RPMI7951 (cell line): ENCODE data around the gene CAPN11. TPM values are rescaled to one million over a fixed set of nuclear protein-coding genes. Genes with fewer than 3 reads are reported as not detected.

Experiments
- DNase-seq: peaks from one replicate; pipeline ENCODE4 v3.0.0-alpha.2; 2012; ENCODE audit warnings: low read depth
- total RNA-seq: library from RNA; depleted of rRNA; stranded (reverse); fragments of >200 nt; shearing (Covaris generic); gene quantifications from 2 replicates; pipeline ENCODE4 v1.2.3, GENCODE V29; 2014

Gene CAPN11
- total RNA-seq, 1 experiment from 2014 or later, result not detected

DNA sequence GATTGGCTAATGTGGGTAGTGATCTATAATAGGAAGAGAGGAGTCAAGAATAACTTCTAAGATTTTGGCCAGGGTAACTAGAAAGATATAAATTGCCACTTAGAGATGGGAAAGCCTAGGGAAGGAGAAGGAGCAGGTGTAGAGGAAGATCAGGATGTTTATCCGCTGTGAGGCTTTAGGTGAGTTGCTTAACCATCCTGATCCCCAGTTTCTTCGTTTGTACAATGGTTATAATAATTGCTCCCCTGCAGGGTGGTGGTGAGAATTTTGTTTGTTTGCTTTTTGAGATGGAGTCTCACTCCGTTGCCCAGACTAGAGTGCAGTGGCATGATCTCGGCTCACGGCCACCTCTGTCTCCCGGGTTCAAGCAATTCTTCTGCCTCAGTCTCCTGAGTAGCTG, 55.7 kb downstream of the CAPN11 start:
- no peak for DNase-seq

DNA sequence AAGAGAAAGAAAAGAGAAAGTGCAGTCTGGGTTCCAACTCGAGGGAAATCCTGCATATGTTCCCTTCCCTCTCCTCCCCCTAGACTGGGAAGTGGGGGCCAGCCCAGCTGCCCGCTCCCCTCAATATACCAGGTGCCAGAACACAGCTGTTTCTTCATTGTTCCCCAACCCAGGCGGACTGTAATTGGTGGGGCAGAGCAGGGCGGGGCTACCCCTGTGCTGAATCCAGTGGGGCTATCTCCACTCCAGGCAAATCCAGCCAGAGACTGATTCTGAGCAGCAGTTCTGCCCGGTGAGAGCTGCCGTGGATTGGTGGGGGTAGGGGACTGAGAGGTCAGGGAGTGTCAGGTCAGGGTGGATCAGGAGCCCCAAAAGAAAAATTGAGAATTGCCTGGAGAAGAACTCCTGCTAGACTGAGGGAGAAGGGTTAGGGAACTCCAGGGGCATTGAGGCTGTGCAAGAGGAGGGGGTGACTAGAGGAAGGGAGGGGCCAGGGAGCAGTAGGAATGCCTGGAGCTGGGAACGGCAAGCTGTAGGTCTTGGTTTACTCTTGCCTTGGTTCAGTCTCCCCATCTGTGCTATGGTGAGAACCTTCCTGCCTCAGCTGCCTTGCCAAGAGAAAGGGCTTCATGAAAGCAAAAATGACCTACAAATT, 58.2 kb downstream of the CAPN11 start, which contains the start of gene MYMX:
Gene MYMX (plus strand): TSS at position 250 of the 655 bp plus-strand sequence. CDS start 546 bp downstream, outside the sequence.
- no peak for DNase-seq

DNA sequence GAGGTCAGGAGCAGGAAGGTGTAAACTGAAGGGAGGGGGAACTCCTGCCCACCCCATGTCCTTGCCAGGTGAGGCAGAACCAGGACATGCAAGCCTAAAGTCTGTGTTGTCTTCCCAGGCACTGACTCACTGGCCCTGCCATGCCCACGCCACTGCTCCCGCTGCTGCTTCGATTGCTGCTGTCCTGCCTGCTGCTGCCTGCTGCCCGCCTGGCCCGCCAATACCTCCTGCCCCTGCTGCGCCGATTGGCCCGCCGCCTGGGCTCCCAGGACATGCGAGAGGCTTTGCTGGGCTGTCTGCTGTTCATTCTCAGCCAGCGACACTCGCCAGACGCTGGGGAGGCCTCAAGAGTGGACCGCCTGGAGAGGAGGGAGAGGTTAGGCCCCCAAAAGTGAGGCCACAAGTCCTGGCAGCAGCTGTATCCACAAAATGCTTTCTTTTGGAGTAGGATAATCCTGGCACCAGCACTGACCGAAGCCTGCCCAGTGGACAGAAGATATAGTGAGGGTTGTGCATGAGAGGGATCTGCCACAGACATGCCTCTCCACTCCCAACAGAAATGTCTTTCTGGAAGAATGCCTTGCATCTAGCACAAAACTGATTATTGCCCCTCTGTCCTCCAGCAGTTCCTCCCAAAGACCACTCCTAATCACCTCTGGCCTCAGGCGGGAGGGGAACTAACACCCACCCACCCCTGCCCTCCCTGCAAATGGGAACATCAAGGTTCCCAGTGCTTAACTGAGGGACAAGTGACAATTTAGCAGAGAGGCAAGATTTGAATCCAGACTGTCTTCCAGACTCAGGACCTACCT, 58.9 kb downstream of the CAPN11 start:
- DNase-seq, result no peak

DNA sequence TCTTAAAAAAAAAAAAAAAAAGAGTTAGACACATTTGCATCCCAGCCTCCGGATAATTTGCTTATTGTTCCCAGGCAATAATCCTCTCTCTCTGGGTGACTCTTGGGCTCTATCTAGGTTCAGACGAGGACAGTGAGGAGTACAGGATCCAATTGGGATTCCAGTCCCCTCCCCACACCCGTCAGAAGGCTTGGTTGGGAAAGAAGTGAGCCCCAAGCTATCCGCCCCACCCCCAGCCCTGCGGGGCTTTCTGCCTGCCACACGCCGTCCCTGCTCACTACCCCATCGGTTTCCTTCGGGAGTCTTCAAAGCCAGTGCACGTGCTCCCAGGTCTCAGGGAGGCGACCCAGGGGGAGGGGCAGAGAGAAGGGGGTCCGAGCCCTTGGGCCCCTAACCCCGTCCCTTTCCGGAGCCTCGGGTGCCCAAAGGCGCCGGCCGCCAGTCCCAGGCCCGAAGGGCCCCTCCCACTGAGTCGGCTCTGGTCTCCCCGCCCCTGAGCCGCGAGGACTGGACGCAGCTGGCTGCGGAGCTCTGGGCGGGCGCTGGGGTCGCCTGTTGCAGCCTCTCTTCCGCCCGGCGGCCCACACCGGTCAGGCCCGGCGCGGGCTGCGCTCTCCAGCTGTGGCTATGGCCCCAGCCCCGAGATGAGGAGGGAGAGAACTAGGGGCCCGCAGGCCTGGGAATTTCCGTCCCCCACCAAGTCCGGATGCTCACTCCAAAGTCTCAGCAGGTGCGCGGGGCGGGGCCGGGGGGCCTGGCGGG, 60.6 kb downstream of the CAPN11 start:
- peak; percentile 69 for DNase-seq

DNA sequence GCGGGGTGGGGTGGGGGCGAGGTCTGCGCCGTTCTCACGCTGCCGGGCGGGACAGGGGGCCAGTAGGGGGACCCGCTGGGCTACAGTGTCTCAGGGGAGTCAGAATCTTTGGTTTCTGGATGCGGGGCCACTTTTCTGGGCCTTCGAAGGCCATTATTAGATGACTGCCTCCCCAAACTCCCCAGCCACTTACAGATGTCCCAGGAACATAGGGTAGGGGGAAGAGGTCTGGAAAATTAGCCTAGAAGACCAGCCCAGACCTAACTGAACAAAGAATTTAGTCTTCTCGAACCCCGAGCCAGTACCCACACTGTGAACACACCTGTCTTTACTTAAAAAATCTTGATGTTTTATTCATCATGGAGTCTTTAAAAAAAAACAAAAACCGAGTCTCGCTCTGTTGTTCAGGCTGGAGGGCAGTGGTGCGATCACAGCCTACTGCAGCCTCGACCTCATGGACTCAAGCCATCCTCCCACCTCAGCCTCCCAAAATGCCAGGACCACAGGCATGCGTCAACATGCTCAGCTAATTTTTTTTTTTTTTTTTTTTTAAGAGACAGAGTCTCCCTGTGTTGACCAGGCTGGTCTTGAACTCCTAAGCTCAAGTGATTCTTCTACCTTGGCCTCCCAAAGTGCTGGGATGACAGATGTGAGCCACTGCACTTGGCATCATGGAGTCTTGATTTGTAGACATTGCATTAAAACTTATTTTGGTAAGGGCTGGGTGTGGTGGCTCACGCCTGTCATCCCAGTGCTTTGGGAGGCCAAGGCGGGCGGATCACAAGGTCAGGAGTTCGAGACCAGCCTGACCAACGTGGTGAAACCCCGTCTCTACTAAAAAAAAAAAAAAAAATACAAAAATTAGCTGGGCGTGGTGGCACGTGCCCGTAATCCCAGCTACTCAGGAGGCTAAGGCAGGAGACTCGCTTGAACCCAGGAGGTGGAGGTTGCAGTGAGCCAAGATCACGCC, 61.5 kb downstream of the CAPN11 start:
- DNase-seq, result no peak

DNA sequence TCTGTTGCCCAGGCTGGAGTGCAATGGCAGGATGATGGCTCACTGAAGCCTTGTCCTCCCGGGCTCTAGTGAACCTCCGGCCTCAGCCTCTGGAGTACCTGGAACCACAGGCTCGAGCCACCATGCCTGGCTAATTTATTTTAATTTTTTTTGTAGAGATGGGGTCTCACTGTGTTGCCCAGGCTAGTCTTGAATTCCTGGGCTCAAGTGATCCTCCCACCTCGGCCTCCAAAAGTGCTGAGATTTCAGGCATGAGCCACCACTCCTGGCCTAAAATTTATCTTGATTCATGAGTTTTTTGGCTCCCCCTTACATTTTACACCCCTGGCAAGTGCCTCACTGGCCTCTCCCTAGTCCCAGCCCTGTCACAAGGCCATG, 62.3 kb downstream of the CAPN11 start:
- no peak for DNase-seq

DNA sequence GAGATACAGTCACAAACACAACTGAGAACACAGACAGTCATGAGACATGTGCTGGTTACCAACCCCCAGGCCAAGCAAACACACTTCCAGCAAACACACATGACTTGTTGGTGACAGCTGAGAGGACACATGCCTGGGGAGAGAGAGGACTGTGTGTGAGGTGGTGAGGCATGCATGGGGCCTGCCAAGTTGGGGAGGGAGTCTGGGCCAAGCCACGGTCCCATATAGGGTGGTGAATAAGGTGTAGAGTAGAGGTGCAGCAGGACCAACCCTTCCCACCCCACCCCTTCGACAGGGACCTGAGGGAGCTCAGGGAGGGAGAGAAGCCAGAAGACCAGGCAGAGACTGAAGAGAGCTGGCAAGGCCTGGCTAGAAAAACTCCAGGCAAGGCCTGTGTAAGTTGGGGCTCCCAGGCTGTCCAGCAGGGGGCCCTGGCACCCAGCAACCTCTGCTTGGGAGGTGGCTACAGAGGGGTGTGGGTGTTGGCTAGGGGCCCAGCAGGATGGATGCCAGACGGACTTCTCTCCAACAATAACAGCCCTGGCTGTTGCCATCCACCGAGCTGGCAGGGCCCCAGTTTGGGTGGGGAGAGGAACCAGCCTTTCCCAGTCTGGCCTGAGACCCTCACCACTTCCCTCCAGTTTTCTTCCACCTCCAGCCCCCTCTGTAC, 62.8 kb downstream of the CAPN11 start:
- peak; percentile 83 for DNase-seq

DNA sequence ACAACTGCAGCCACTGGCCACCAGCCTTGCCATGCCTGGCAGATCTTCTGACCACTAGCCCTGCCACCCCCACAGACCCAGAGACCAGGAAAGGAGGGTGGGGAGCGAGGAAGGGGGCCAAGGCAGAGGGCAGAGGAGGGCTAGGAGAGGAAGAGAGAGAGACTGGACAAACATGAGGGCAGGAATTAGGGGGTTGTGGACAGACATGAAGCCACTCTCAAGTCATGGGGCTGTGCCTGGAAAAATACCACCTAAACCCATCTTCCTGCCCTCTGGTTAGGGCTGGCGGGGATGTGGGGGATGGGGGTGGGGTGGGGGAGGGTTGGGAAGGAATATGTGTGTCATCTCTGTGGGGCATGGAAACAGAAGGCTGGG, 63.3 kb downstream of the CAPN11 start:
- no peak for DNase-seq

DNA sequence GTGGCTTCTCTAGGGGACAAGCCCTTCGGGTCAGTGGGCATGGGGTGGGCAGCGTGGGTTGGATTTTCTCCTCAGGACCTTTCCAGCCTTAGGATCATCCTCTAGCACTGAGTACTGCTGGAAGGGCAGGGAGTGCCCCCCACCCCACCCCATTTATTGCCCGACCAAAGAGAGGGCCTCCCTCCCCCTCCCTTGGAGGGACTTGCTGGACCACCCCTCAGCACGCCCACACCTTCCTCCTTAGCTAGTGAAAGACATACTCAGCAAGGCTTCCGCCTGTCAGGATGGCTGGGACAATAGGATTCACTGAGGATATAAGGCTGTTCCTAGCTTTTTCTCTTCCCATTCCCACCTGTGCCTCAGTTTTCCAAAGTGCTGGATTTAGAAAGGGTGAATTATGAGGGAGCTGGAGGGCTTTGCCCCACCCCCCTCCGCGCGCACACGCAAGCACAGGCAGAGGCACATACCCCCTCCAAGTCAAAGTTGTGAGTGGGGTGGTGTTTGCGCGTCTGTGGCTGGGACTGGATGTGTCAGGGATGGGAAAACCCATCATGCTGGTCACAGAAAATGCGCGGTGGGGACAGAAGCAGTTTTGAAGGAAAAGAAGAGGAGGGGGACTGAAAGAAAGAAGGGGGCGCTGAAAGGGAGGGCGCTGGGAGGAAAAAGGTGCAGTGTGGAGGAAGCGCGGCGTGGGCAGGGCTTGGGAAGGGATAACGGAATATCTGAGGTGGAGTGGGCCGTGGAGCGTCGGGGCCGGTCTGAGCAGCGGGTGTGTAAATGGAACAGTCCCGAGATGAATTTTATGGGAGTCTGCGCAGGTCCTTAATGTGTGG, 64.1 kb downstream of the CAPN11 start:
- no peak for DNase-seq

DNA sequence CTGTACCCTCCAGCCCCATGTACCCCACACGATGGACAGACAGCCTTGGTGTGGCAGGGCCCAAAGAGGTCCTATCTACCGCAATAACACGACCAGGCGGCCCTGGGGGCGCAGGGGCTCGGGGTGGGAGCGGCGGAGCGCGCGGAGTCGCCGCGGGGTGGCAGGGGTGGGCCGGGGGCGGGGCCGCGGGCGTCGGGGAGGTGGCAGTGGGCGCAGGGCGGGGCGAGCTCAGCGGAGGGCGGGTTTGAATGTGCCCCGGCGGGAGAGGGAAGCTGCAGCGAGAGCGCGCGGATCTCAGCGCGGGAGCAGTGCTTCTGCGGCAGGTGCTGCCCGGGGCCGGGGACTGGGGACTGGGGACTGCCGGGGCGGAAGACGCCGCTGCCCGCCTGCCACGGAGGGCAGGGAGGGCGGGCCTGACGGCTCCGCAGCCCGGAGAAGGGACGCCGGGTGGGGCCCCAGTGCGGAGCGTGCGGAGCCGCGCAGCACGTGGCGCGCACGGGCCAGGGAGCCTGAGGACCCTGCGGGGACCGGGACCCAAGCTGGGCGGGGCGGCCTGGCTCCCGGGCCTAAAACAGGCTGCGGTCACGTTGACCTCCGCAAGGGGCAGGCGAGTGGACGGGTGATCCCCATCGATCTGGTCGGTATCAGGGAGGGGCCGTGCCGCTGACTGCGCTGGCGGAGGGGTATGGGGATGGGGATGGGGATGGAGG, 64.9 kb downstream of the CAPN11 start, which contains the start of gene SLC29A1:
Gene SLC29A1 (plus strand): TSS at position 277 of the 710 bp plus-strand sequence. CDS start 3,719 bp downstream, outside the sequence.
- peak; percentile 71 for DNase-seq

DNA sequence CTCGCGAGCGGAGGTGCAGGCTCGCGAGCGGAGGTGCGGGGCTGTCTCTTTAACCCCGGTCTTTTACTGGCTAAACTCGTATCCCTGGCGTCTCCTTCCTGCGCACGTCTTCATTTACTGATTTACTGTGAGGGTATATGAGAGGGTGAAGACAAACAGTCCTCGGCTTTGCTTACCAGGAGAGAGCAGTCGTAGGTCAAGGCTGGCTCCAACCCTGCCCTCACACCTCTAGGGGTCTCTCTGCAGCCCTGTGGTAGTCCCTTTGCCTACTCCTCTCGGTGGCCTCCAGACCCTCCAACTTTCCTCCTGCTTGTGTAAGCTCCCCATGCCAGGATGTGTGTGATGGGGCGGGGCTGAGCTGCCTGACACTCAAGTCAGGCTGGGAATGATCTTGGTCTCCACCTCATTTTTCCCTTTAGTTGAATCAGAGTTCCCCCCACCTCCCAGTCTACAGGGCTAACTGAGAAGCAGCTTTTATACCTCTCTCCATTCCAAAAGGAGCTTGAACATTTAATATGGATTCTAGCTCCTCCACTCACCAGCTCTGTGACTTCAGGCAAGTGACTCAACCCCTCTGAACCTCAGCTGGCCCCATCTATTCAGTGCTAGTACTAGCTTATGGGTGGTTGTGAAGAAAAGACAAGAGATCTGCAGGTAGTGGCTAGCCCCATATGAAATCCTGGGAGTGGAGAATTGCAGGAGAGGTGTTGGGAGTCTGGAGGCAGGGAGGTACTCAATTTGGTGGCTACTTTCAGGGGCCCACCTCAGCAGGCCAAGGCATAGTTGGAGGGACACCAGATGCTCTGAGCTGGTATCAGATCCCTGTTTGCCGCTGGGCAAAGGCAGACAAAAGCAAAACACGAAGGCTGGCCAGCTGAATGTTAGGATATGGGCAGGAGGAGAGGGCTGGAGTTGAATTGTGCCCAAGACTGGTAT, 65.7 kb downstream of the CAPN11 start:
- DNase-seq, result no peak

DNA sequence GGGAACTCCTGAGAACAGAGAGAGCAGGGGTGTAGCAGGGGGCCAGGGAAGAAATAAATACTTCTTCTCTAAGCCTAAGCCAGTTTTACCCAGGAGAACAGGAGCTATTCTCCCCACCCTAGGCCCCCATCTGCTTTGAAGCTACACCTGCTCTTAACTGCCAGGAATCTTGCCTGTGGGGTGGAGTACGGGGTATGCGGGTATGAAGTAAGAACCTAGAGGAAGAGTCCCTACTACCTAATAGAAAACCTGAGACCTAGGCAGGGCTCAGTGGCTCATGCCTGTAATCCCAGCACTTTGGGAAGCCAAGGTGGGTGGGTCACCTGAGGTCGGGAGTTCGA, 66.3 kb downstream of the CAPN11 start:
- DNase-seq, result no peak

DNA sequence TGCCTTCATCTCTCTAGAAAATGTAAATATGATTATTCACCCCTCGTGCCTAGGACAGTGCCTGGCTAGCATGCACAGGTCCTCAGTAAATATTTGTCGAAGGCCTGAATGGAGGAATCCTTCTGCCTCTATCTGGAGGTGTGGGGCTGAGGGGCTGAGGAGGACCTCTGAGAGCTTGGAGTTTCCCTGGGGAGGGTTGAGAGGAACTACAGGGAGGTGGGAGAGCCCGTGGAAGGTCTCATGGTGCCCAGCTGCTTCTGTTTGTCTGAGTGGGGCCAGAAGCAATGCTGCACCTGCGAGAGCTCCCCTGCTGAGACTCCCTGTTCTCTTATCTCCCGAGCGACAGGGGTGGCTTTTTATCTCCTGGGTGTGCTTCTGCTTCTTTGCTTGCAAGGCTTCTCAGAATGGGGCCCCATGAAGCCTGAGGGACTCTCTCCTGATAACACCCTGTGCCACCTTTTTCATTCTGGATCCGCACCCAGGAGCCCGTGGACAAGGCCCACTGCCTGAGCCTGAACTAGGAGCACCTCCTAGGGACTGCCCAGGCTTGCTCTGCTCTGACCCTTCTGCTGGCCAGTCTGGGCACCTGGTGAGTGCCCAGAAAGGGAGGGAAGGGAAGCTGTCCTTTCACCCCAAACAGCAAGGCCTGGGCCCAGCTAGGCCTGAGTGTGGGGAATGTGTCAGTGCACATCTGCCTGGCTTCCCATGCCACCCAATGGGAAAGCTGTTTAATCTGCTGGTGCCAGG, 67.1 kb downstream of the CAPN11 start:
- no peak for DNase-seq

DNA sequence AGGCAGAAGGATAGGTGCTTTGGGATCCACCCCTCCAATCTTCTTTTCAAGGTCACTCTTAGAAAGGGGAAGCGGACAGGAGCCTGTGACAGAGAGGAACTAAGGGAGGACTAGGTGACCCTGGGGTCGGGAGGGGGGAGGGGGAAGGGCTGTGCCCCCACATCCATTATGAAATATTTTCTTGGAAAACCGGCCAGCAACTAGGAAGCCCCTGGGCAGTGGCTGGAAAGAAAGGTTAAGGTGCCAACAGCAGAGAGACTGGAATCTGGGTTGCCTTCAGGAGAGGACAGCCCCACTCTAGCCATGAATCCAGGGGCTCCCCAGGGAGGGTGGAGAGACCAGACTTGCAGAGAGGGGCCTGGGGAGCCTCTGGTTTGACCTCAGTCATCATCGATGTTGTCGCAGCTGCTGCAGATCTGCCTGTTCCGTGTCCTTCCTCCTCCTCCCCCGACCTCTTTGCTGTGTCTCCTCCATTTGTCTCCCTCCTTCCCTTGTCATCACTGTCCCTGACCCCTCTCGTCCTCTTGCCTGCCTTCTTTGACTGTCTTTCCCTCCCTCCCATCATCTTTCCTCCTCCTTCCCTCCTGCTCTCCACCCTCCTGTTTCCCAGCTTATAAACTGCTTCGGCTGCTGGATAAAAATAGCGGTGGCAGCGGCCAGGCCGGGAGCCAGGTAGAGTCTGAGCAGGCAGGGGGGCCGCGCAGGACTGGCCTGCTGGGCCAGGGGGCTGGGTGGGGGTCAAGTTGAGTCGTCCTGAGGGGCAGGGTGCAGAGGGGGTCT, 67.9 kb downstream of the CAPN11 start:
- no peak for DNase-seq

DNA sequence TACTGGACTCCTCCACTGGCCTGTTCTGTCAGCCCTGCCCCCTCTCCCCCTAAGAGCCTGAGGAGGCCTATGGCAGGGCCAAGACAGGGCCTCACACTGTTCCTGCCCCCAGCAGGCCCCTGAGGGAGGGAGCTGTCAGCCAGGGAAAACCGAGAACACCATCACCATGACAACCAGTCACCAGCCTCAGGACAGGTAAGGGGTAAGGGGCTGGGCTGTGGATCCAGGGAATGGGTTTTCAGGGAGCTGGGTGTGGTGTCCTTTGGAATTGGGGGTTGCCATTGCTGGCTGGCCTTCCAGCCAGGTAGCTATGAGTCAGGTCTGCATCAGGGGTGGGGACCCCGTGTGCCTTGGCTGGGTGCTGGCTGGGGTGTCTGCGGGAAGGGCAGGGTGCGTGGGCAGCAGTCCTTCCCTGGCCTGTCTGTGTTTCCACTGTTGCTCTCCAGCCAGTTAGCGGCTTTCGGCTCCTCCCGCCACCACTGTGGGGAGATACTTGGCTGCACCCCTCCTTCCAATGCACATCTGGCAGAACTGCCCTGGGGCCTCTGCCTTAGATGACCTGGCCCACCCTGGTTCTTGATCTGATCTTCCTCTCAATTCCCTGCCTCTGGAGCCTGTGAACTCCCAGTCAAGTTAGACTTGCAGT, 68.7 kb downstream of the CAPN11 start:
- no peak for DNase-seq

DNA sequence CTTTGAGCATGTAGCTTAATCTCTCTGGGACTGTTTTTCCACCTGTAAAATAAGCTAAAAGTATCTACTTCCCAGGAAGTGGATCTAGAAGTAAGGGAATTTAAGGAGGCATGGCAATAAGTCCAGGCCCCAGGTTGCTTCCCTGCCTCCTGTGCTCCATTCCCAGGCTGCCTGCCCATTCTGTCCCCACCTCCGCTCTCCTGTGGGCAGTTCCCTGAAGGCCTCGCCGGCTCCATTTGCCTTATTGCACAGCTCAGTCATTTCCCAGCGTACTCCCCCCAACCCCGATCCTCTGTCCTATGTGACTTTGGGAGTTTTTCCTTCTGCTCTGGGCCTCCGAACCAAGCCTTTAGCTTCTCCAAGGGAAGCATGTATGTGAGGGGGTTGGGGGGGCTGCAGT, 69.4 kb downstream of the CAPN11 start:
- no peak for DNase-seq
